Lower lobe of right lung (tissue), 2 donors: ENCODE measurements around the gene CECR2. TPM values are rescaled to one million over a fixed set of nuclear protein-coding genes. Genes with fewer than 3 reads are reported as not detected.

ENCODE experiments used
- ATAC-seq, 2 donors: fragments of 200-7000 bp; cut with Tn5 transposase; one replicate each; pipeline ENCODE4 v1.9.1; 2020 to 2022; ENCODE audit warnings: mild to moderate bottlenecking in 2 of 2, moderate library complexity in 2 of 2
- DNase-seq: peaks from one replicate; pipeline ENCODE4 v3.0.0-alpha.2; 2020
- H3K27ac ChIP-seq: fragments of 200-600 bp; one replicate; pipeline ENCODE4 v1.8.0; 2022
- H3K27me3 ChIP-seq: fragments of 200-600 bp; one replicate; pipeline ENCODE4 v1.8.0; 2022; ENCODE audit warnings: low read depth
- H3K36me3 ChIP-seq: fragments of 200-600 bp; one replicate; pipeline ENCODE4 v1.8.0; 2022; ENCODE audit warnings: mild to moderate bottlenecking
- H3K4me1 ChIP-seq: fragments of 200-600 bp; one replicate; pipeline ENCODE4 v1.8.0; 2022
- H3K4me3 ChIP-seq: fragments of 200-600 bp; one replicate; pipeline ENCODE4 v1.8.0; 2022; ENCODE audit warnings: mild to moderate bottlenecking
- H3K9me3 ChIP-seq: fragments of 200-600 bp; one replicate; pipeline ENCODE4 v1.8.0; 2022
- intact Hi-C: fragments of 100-400 bp; cut with DNase I; formaldehyde crosslinking; loops from one replicate; pipeline ENCODE4 v1.11.0; 2022
- total RNA-seq: library from RNA; stranded (reverse); fragmentation: NEBNext Ultra II Directional; extraction: Animal tissue kit (Norgen Biotek cat#: 25700); gene quantifications from one replicate; pipeline ENCODE4 v1.2.1, GENCODE V29; 2021
- TF ChIP-seq, protein P1 (sequence below): fragments of 200-600 bp; IDR thresholded peaks from one replicate; pipeline ENCODE4 v1.8.0; 2022; ENCODE audit warnings: antibody characterized with exemption, mild to moderate bottlenecking
- donor health status: DM: no; HTN: yes; CAD: no; lungs with severe emphysema.

The CECR2 gene
- total RNA-seq, 1 donor from 2014 or later, result 10.9 TPM

DNA sequence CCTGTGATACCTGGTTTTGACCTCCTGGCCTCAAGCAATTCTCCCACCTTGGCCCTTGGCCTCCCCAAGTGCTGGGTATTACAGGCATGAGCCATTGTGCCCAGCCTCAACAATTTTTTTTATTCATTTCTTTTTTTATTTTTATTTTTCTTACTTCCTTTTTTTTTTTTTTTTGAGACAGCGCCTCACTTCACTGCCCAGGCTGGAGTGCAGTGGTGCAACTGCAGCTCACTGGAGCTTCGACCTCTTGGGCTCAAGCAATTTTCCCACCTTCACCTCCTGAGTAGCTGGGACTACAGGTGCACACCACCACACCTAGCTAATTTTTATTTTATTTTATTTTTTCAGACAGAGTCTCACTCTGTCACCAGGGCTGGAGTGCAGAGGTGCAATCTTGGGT is 25.5 kb upstream of the CECR2 start:
- Histone ChIP-seq H3K4me1 (no peaks in the 10 kb centered on the region), H3K36me3 (no peaks in the 10 kb centered on the region), H3K27me3 (no peaks in the 10 kb centered on the region), H3K4me3 (no peak overlapping the region), H3K9me3 (no peaks in the 10 kb centered on the region), H3K27ac (no peak overlapping the region)
- intact Hi-C loops, result no loop called here
- ATAC-seq (no peak), DNase-seq (no peak)
- TF ChIP-seq, protein P1, sequence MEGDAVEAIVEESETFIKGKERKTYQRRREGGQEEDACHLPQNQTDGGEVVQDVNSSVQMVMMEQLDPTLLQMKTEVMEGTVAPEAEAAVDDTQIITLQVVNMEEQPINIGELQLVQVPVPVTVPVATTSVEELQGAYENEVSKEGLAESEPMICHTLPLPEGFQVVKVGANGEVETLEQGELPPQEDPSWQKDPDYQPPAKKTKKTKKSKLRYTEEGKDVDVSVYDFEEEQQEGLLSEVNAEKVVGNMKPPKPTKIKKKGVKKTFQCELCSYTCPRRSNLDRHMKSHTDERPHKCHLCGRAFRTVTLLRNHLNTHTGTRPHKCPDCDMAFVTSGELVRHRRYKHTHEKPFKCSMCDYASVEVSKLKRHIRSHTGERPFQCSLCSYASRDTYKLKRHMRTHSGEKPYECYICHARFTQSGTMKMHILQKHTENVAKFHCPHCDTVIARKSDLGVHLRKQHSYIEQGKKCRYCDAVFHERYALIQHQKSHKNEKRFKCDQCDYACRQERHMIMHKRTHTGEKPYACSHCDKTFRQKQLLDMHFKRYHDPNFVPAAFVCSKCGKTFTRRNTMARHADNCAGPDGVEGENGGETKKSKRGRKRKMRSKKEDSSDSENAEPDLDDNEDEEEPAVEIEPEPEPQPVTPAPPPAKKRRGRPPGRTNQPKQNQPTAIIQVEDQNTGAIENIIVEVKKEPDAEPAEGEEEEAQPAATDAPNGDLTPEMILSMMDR, result peak; percentile 6

DNA sequence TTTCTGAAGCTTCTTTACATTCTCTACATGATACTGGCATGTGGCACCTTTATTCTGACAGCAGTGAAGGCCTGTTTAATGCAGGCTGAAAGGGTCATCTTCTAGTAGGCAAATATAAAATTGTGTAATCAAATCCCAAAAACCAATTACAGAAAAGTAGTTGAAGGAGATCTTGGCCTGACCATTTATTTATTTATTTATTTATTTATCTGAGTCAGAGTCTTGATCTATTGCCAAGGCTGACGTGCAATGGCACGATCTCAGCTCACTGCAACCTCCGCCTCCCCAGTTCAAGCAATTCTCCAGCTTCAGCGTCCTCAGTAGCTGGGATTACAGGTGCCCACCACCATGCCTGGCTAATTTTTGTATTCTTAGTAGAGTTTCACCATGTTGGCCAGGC is 22.7 kb upstream of the CECR2 start:
- ATAC-seq (peak in 1 of 2 donors; percentile 38), DNase-seq (no peak)
- intact Hi-C loops, result no loop called here
- H3K9me3 ChIP-seq, result no peaks in the 10 kb centered on the region
- H3K4me3 ChIP-seq, result no peak overlapping the region
- H3K27me3 ChIP-seq, result no peaks in the 10 kb centered on the region
- H3K27ac ChIP-seq, result peak overlapping the region; percentile 53
- no peaks in the 10 kb centered on the region for H3K4me1 ChIP-seq
- H3K36me3 ChIP-seq, result no peaks in the 10 kb centered on the region
- TF ChIP-seq, protein P1, result no peak

DNA sequence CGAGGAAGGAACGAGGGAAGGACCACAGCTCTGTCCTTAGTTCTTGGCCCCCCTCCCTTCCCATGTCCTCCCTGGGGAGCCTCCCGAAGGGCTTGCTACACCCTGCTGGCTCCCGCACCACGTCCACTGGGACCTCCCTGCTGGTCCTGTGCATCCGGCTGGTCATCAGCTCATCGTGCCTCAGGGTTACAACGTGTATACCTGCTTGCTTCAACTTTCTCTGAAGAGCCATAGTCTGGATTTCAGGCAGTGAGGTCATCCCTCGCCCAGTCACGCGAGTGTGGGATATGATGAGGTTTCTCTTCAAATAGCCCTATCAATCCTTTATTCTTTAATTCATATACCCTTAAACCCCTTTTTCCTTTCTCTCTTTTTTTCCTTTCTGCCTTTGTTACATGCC is 21.5 kb upstream of the CECR2 start:
- TF ChIP-seq, protein P1, result no peak
- ATAC-seq, result no peak
- H3K36me3 ChIP-seq, result no peaks in the 10 kb centered on the region
- intact Hi-C loops, result no loop called here
- H3K27ac ChIP-seq, result no peak overlapping the region
- H3K4me3 ChIP-seq, result no peak overlapping the region
- no peaks in the 10 kb centered on the region for H3K9me3 ChIP-seq
- no peak for DNase-seq
- H3K4me1 ChIP-seq, result no peaks in the 10 kb centered on the region
- no peaks in the 10 kb centered on the region for H3K27me3 ChIP-seq

DNA sequence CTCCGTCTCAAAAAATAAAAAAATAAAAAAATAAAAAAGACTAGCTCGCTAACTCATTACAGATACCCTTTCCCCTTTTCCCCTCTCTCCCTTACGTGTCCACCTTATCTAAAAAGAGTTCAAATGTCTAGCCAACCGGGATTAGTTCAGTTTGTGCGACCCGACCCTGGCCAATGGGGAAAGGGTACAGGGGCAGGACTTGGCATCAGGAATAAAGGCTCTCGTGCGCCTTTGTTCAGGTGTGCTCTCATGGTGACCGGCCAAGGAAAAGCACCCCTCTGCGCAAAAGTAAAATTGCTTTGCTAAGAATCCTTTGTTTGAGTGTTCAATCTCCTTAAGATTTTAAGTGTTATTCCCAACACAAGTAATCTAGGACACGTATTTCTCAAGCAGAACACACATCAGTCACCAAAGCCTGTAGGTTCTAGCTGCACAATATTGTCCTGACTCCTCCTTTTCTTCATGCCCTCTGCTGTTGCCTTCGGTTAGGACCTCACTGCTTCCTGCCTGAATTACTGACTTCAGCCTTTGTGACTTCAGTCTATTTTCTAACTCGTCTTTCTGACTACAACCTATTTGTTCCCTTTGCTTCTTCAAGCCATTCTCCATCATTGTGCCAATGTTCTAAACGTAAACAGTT is 20.7 kb upstream of the CECR2 start:
- H3K36me3 ChIP-seq, result no peaks in the 10 kb centered on the region
- no peaks in the 10 kb centered on the region for H3K9me3 ChIP-seq
- no peaks in the 10 kb centered on the region for H3K4me1 ChIP-seq
- H3K4me3 ChIP-seq, result no peak overlapping the region
- no peak overlapping the region for H3K27ac ChIP-seq
- intact Hi-C loops, result no loop called here
- DNase-seq (no peak), ATAC-seq (peak; percentile 63 to 77)
- TF ChIP-seq, protein P1, result no peak
- no peaks in the 10 kb centered on the region for H3K27me3 ChIP-seq

DNA sequence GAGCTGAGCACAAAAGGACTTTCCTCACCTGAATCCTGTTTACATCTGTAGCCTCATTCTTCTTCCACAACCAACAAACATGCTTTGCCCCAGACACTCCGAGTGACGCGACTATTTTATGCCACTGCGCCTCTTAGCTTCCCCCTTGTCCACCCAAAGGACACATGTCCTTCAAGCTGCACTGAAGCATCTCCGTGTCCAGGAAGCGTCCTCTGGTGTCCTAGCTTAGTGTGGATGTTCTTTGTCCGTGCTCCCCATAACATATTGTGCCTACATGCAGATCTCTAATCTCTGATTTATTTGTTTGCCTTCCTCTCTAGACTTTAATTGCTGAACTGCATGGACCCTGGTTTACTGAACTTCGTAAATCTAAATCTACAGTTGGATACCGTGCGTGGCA is 20.1 kb upstream of the CECR2 start:
- DNase-seq, result no peak
- TF ChIP-seq, protein P1, result no peak
- H3K27ac ChIP-seq, result no peak overlapping the region
- no peaks in the 10 kb centered on the region for H3K27me3 ChIP-seq
- H3K9me3 ChIP-seq, result no peaks in the 10 kb centered on the region
- intact Hi-C loops, result no loop called here
- no peaks in the 10 kb centered on the region for H3K36me3 ChIP-seq
- H3K4me3 ChIP-seq, result no peak overlapping the region
- H3K4me1 ChIP-seq, result no peaks in the 10 kb centered on the region
- ATAC-seq, result no peak
